SU-DHL-6 (cell line): ENCODE results near the gene TRMT1L.

Experiments
- H2AFZ ChIP-seq: fragments of 200-600 bp; sonication (generic); 2 replicates; pipeline ENCODE4 v1.6.1; 2014; ENCODE audit warnings: low read depth, mild to moderate bottlenecking, moderate library complexity, mixed read lengths, antibody characterized with exemption, low read length; ENCODE audit not compliant: severe bottlenecking
- H3F3A ChIP-seq: fragments of 200-600 bp; shearing (Covaris generic); 2 replicates; pipeline ENCODE4 v1.6.0; 2016; ENCODE audit warnings: antibody characterized with exemption, mild to moderate bottlenecking; ENCODE audit not compliant: insufficient read depth
- H3K27ac ChIP-seq: fragments of 200-600 bp; sonication (generic); 2 replicates; pipeline ENCODE4 v1.5.1; 2016; ENCODE audit warnings: low read depth, mild to moderate bottlenecking, low read length, moderate library complexity, mixed read lengths
- H3K27me3 ChIP-seq: fragments of 200-600 bp; sonication (generic), shearing (Covaris generic); 2 replicates; pipeline ENCODE4 v1.6.0; 2014; ENCODE audit warnings: mild to moderate bottlenecking, low read length
- H3K36me3 ChIP-seq: fragments of 200-600 bp; sonication (generic); 2 replicates; pipeline ENCODE4 v1.6.1; 2014; ENCODE audit warnings: mild to moderate bottlenecking, low read length, mixed read lengths
- H3K4me2 ChIP-seq: fragments of 300-600, 200-600 bp; shearing (Covaris generic), sonication (generic); 2 replicates; pipeline ENCODE4 v1.6.0; 2014; ENCODE audit warnings: low read length, low read depth, mild to moderate bottlenecking; ENCODE audit not compliant: poor library complexity, severe bottlenecking
- H3K4me3 ChIP-seq: fragments of 200-600 bp; sonication (generic); 2 replicates; pipeline ENCODE4 v1.5.1; 2014; ENCODE audit warnings: antibody characterized with exemption, low read length, mild to moderate bottlenecking, mixed read lengths; ENCODE audit not compliant: insufficient read depth, poor library complexity, severe bottlenecking
- H3K79me2 ChIP-seq: fragments of 200-600 bp; sonication (generic); 2 replicates; pipeline ENCODE4 v1.6.1; 2014; ENCODE audit warnings: mild to moderate bottlenecking, low read length, moderate library complexity; ENCODE audit not compliant: insufficient read depth
- H3K9ac ChIP-seq: fragments of 200-600 bp; sonication (generic); 2 replicates; pipeline ENCODE4 v1.7.0; 2014; ENCODE audit warnings: mild to moderate bottlenecking, low read length
- H3K9me2 ChIP-seq: fragments of 200-600 bp; sonication (generic); replicated peaks from 2 replicates; pipeline ENCODE4 v1.6.1; 2014; ENCODE audit warnings: low read length; ENCODE audit not compliant: insufficient read depth
- H3K9me3 ChIP-seq: fragments of 200-600 bp; sonication (generic); 2 replicates; pipeline ENCODE4 v1.6.1; 2014; ENCODE audit warnings: low read length, mixed read lengths; ENCODE audit not compliant: insufficient read depth
- H4K20me1 ChIP-seq: fragments of 200-600 bp; sonication (generic); 2 replicates; pipeline ENCODE4 v1.6.1; 2014; ENCODE audit warnings: low read depth, mild to moderate bottlenecking, antibody characterized with exemption, low read length, moderate library complexity, mixed read lengths
- CTCF ChIP-seq: fragments of 200-600 bp; sonication (generic); IDR thresholded peaks from one replicate; pipeline ENCODE4 v1.5.1; 2017; ENCODE audit warnings: antibody characterized with exemption, mild to moderate bottlenecking, low read length, moderate library complexity; ENCODE audit not compliant: insufficient read depth, poor library complexity, severe bottlenecking
- EZH2phosphoT487 ChIP-seq: fragments of 200-600 bp; sonication (generic), shearing (Covaris generic); conservative IDR thresholded peaks from 2 replicates; pipeline ENCODE4 v1.6.1; 2018; ENCODE audit warnings: mild to moderate bottlenecking, antibody characterized with exemption, low read length, moderate library complexity, mixed read lengths

Gene TRMT1L

GRCh38 chr1:185091480-185091879 is 65.3 kb downstream of the TRMT1L start:
- no peak overlapping the region for H3K9ac ChIP-seq
- H3F3A ChIP-seq: no peaks in the 10 kb centered on the region
- no peak overlapping the region for H3K4me2 ChIP-seq
- no peaks in the 10 kb centered on the region for H4K20me1 ChIP-seq
- H3K36me3 ChIP-seq: peaks cover 5% of the 10 kb centered on the region; the same call in 1 of the 2 replicates
- H2AFZ ChIP-seq: no peak overlapping the region
- H3K4me3 ChIP-seq: no peak overlapping the region
- no peaks in the 10 kb centered on the region for H3K27me3 ChIP-seq
- no peaks in the 10 kb centered on the region for H3K9me2 ChIP-seq
- TF ChIP-seq CTCF: no peak
- TF ChIP-seq EZH2phosphoT487: no peak
- peaks cover 4% of the 10 kb centered on the region; the same call in 1 of the 2 replicates for H3K79me2 ChIP-seq
- H3K27ac ChIP-seq: no peak overlapping the region
- H3K9me3 ChIP-seq: no peaks in the 10 kb centered on the region

- Histone ChIP-seq H3K27ac (no peak overlapping the region), H3K9me2 (no peaks in the 10 kb centered on the region), H4K20me1 (no peaks in the 10 kb centered on the region), H3K9ac (no peak overlapping the region), H3K79me2 (peaks cover 30% of the 10 kb centered on the region), H2AFZ (no peak overlapping the region), H3K4me3 (no peak overlapping the region), H3K27me3 (no peaks in the 10 kb centered on the region), H3K36me3 (peaks cover 2% of the 10 kb centered on the region; the same call in 1 of the 2 replicates), H3K4me2 (no peak overlapping the region), H3K9me3 (no peaks in the 10 kb centered on the region), H3F3A (no peaks in the 10 kb centered on the region)
- TF ChIP-seq EZH2phosphoT487: no peak
- no peak for TF ChIP-seq CTCF
Observed at GRCh38 chr1:185087746-185088145, 69.0 kb downstream of the TRMT1L start.

GRCh38 chr1:185087101-185087500 is 69.7 kb downstream of the TRMT1L start:
- no peak overlapping the region for H2AFZ ChIP-seq
- H3K27ac ChIP-seq: no peak overlapping the region
- H3K9ac ChIP-seq: no peak overlapping the region
- H3K79me2 ChIP-seq: peaks cover 33% of the 10 kb centered on the region
- peaks cover 2% of the 10 kb centered on the region; the same call in 1 of the 2 replicates for H3K36me3 ChIP-seq
- no peaks in the 10 kb centered on the region for H3K9me3 ChIP-seq
- H4K20me1 ChIP-seq: no peaks in the 10 kb centered on the region
- H3K27me3 ChIP-seq: no peaks in the 10 kb centered on the region
- no peak overlapping the region for H3K4me2 ChIP-seq
- TF ChIP-seq EZH2phosphoT487: no peak
- no peak for TF ChIP-seq CTCF
- H3K9me2 ChIP-seq: no peaks in the 10 kb centered on the region
- no peaks in the 10 kb centered on the region for H3F3A ChIP-seq
- H3K4me3 ChIP-seq: no peak overlapping the region
